Measurements from ENCODE around the gene FOXP2.

Gene FOXP2

DNA sequence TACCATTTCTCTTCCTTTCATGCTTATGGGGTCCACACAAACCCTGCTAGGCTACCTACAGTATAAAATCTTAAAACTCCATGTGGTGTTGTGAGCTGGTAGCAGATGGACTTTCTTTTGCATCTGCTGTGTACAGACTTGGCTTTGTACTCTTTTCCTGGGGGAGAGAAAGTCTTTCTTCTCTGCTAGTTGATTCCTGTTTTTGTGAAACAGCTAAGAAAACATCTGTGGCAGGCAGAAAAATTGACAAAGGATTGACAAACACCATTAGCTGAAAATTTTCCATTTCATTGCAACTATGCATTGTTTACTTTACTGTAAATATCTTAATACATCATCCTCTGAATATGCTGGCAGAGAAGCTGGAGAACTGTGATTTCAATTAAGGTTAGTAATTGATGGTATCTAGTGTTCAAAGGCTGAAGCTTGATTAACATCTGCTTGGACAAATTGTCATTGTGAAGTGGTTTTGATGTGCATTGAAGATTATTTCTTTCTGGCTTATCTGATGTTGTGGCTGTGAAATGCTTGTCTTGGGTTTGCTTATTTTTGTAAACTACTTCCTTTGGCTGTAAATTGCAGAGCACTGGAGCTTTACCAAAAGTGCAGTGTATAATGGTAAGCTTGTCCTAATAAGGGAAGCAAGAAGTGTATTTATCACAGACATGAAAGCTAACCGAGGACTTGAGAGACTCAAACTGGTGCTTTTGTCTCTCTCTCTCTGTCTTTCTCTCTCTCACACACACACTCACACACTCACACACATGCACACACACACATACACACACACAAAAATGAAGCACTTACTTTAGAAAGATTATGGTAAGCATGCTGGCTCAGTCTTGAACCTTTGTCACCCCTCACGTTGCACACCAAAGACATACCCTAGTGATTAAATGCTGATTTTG, at the start of gene FOXP2 (continued):
- TF ChIP-seq ZNF518A (tag by site-specific recombination; conservative IDR thresholded peaks at IDR 0.05; ENCODE audit: low read depth) (no peak), PRDM1 (tag by site-specific recombination; IDR thresholded peaks at IDR 0.05) (peak; percentile 75), HOXA7 (CRISPR knock-in tag; IDR thresholded peaks at IDR 0.05; ENCODE audit: borderline replicate concordance) (no peak), ZSCAN23 (tag by site-specific recombination; IDR thresholded peaks at IDR 0.05) (no peak), SP7 (tag by site-specific recombination; IDR thresholded peaks at IDR 0.05) (peak; percentile 77), ZNF645 (tag by site-specific recombination; IDR thresholded peaks at IDR 0.05) (no peak), ZNF514 (tag by site-specific recombination; IDR thresholded peaks at IDR 0.05) (no peak), ZNF521 (tag by site-specific recombination; IDR thresholded peaks at IDR 0.05) (no peak), ZNF24 (tag by site-specific recombination; IDR thresholded peaks at IDR 0.05) (no peak), ZNF837 (tag by site-specific recombination; IDR thresholded peaks at IDR 0.05) (no peak), ZNF146 (tag by site-specific recombination; IDR thresholded peaks at IDR 0.05) (no peak), ZNF654 (tag by site-specific recombination; IDR thresholded peaks at IDR 0.05; ENCODE audit: low read depth) (no peak), TRIM28 (IDR thresholded peaks at IDR 0.05; ENCODE audit: borderline replicate concordance, low read length) (peak; percentile 43; the same call in 1 of the 2 replicates), SP3 (tag by site-specific recombination; IDR thresholded peaks at IDR 0.05) (no peak), ZNF23 (tag by site-specific recombination; IDR thresholded peaks at IDR 0.05; ENCODE audit: borderline replicate concordance) (no peak), ZNF560 (tag by site-specific recombination; IDR thresholded peaks at IDR 0.05; ENCODE audit: borderline replicate concordance) (no peak), YY1 (tag by site-specific recombination; IDR thresholded peaks at IDR 0.05) (no peak), ZNF354C (tag by site-specific recombination; IDR thresholded peaks at IDR 0.05; ENCODE audit: borderline replicate concordance, low read depth) (no peak), ZNF114 (tag by site-specific recombination; IDR thresholded peaks at IDR 0.05) (no peak)
- TF ChIP-seq, protein P1, sequence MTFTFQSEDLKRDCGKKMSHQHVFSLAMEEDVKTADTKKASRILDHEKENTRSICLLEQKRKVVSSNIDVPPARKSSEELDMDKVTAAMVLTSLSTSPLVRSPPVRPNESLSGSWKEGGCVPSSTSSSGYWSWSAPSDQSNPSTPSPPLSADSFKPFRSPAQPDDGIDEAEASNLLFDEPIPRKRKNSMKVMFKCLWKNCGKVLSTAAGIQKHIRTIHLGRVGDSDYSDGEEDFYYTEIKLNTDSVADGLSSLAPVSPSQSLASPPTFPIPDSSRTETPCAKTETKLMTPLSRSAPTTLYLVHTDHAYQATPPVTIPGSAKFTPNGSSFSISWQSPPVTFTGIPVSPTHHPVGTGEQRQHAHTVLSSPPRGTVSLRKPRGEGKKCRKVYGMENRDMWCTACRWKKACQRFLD (tag by site-specific recombination; IDR thresholded peaks at IDR 0.05), result no peak
- TF ChIP-seq, protein P2, sequence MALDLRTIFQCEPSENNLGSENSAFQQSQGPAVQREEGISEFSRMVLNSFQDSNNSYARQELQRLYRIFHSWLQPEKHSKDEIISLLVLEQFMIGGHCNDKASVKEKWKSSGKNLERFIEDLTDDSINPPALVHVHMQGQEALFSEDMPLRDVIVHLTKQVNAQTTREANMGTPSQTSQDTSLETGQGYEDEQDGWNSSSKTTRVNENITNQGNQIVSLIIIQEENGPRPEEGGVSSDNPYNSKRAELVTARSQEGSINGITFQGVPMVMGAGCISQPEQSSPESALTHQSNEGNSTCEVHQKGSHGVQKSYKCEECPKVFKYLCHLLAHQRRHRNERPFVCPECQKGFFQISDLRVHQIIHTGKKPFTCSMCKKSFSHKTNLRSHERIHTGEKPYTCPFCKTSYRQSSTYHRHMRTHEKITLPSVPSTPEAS (tag by site-specific recombination; IDR thresholded peaks at IDR 0.05), result peak; percentile 99
- TF ChIP-seq, protein P3, sequence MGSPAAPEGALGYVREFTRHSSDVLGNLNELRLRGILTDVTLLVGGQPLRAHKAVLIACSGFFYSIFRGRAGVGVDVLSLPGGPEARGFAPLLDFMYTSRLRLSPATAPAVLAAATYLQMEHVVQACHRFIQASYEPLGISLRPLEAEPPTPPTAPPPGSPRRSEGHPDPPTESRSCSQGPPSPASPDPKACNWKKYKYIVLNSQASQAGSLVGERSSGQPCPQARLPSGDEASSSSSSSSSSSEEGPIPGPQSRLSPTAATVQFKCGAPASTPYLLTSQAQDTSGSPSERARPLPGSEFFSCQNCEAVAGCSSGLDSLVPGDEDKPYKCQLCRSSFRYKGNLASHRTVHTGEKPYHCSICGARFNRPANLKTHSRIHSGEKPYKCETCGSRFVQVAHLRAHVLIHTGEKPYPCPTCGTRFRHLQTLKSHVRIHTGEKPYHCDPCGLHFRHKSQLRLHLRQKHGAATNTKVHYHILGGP (tag by site-specific recombination; IDR thresholded peaks at IDR 0.05), result no peak
- TF ChIP-seq, protein P4, sequence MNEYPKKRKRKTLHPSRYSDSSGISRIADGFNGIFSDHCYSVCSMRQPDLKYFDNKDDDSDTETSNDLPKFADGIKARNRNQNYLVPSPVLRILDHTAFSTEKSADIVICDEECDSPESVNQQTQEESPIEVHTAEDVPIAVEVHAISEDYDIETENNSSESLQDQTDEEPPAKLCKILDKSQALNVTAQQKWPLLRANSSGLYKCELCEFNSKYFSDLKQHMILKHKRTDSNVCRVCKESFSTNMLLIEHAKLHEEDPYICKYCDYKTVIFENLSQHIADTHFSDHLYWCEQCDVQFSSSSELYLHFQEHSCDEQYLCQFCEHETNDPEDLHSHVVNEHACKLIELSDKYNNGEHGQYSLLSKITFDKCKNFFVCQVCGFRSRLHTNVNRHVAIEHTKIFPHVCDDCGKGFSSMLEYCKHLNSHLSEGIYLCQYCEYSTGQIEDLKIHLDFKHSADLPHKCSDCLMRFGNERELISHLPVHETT (tag by site-specific recombination; IDR thresholded peaks at IDR 0.05), result no peak
- TF ChIP-seq, protein P5, sequence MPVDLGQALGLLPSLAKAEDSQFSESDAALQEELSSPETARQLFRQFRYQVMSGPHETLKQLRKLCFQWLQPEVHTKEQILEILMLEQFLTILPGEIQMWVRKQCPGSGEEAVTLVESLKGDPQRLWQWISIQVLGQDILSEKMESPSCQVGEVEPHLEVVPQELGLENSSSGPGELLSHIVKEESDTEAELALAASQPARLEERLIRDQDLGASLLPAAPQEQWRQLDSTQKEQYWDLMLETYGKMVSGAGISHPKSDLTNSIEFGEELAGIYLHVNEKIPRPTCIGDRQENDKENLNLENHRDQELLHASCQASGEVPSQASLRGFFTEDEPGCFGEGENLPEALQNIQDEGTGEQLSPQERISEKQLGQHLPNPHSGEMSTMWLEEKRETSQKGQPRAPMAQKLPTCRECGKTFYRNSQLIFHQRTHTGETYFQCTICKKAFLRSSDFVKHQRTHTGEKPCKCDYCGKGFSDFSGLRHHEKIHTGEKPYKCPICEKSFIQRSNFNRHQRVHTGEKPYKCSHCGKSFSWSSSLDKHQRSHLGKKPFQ (tag by site-specific recombination; IDR thresholded peaks at IDR 0.05), result peak; percentile 37; the same call in 1 of the 2 replicates

All from HEK293 (cell line).